Medulla oblongata (tissue), 1 donor: ENCODE results near the gene NHEJ1.
A peak's percentile ranks its signal among the peaks of the same experiment; 100 is the strongest.

Experiments used
- DNase-seq: peaks from one replicate; pipeline ENCODE4 v3.0.0-alpha.2; 2015; ENCODE audit errors: extremely low spot score

Gene NHEJ1

GRCh38 chr2:219167997-219168396, 7.4 kb upstream of the NHEJ1 start:
- DNase-seq, result no peak

- no peak for DNase-seq
These were observed 4.7 kb upstream of the NHEJ1 start for GRCh38 chr2:219165058-219165911.

- DNase-seq, result no peak
These were observed 2.5 kb upstream of the NHEJ1 start for GRCh38 chr2:219163156-219163555.

- DNase-seq, result no peak
These were observed 482 bp upstream of the NHEJ1 start for GRCh38 chr2:219161097-219161496.

GRCh38 chr2:219159771-219160185, 837 bp downstream of the NHEJ1 start:
- no peak for DNase-seq

- DNase-seq, result no peak
These were observed 2.0 kb downstream of the NHEJ1 start for GRCh38 chr2:219158586-219158985.

- DNase-seq, result no peak
These were observed 2.6 kb downstream of the NHEJ1 start for GRCh38 chr2:219158025-219158424.

- no peak for DNase-seq
These were observed 3.2 kb downstream of the NHEJ1 start for GRCh38 chr2:219157396-219157795.

- peak; percentile 91 for DNase-seq
These were observed 5.5 kb downstream of the NHEJ1 start for GRCh38 chr2:219155054-219155644.

GRCh38 chr2:219149667-219150066, 10.9 kb downstream of the NHEJ1 start:
- no peak for DNase-seq

- no peak for DNase-seq
These were observed 18.3 kb downstream of the NHEJ1 start for GRCh38 chr2:219142329-219142728.

GRCh38 chr2:219140722-219141121, 19.9 kb downstream of the NHEJ1 start:
- DNase-seq, result no peak

GRCh38 chr2:219133976-219134375, 26.6 kb downstream of the NHEJ1 start:
- DNase-seq, result no peak

GRCh38 chr2:219131744-219132143, 28.9 kb downstream of the NHEJ1 start:
- DNase-seq, result no peak

GRCh38 chr2:219131327-219131726, 29.3 kb downstream of the NHEJ1 start:
- DNase-seq, result no peak

- DNase-seq, result no peak
These were observed 31.0 kb downstream of the NHEJ1 start for GRCh38 chr2:219129589-219129988.

GRCh38 chr2:219128396-219128795, 32.2 kb downstream of the NHEJ1 start:
- DNase-seq, result no peak

GRCh38 chr2:219127037-219127635, 33.5 kb downstream of the NHEJ1 start:
- DNase-seq, result no peak

- DNase-seq, result no peak
These were observed 34.1 kb downstream of the NHEJ1 start for GRCh38 chr2:219126555-219126954.

- no peak for DNase-seq
These were observed 34.7 kb downstream of the NHEJ1 start for GRCh38 chr2:219125886-219126270.

GRCh38 chr2:219125225-219125885, 35.3 kb downstream of the NHEJ1 start:
- DNase-seq, result no peak

- DNase-seq, result no peak
These were observed 36.1 kb downstream of the NHEJ1 start for GRCh38 chr2:219124381-219125110.
